ENCODE data around the gene STK39. TPM values are rescaled to one million over a fixed set of nuclear protein-coding genes. Genes with fewer than 3 reads are reported as not detected.
A peak's percentile ranks its signal among the peaks of the same experiment; 100 is the strongest.

STK39 gene
- total and polyA plus RNA-seq, 9 of the 15 experiments (the other 6 are each of a cell fraction or from before 2014, with no cell fraction given) = 0.19 to 0.76 (median 0.51) TPM

DNA sequence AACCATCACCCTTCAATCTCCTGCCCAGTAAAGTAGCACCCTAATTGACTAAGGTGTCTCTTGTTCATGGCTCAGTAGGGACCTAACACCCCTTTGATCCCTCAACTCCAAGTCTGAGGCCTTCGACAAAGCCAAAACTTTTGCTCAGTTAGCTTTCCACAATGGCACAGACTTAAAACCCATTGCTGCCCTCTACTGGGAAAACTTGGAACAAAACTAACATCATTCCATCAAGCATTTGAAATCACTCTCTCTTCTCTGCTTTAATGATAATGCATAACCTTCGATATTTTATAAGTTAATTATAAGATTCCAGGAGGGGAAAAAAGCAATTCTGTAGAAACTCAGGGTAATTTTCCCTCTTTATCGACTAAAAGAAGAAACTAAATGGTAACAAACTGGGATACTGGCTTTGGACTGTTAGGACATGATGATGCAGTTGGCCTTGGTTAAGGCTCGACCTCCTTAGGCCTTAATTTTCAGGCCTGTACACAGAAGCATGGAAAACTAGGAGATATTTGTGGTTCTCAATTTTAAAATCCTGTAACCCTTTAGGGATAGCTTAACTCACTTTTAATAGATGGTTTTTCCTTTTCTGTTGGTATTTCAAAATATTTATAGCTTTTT is 127.8 kb downstream of the STK39 start:
- intact Hi-C loops (cut with micrococcal nuclease) = loop anchor here (1.0 to 10.0 kb wide), 5 partner anchors 252 to 1580 kb away; partner anchors contain the start of gene B3GALT1
- Histone ChIP-seq H3K9me1 (ENCODE audit: control insufficient read depth, insufficient read depth, low read length) (no peaks in the 10 kb centered on the region), H3K4me3 (no peak overlapping the region), H3K79me2 (ENCODE audit: control insufficient read depth, insufficient read depth, low read length) (no peaks in the 10 kb centered on the region), H3K36me3 (ENCODE audit: control insufficient read depth, insufficient read depth, low read length) (no peaks in the 10 kb centered on the region), H3K9ac (ENCODE audit: insufficient read depth in 1 of 2, low read depth in 2 of 2, low read length in 2 of 2) (no peak overlapping the region), H2AFZ (ENCODE audit: low read depth, low read length) (no peak overlapping the region; the same call in 1 of the 2 replicates), H4K20me1 (replicated peaks; ENCODE audit: control insufficient read depth, insufficient read depth, low read length) (no peaks in the 10 kb centered on the region), H3K9me3 (replicated peaks; ENCODE audit: control insufficient read depth, insufficient read depth, low read depth, low read length) (no peaks in the 10 kb centered on the region), H3K27ac (ENCODE audit: extremely low read depth, low read depth, low read length) (no peak overlapping the region), H3K4me1 (replicated peaks in 1 of 2; ENCODE audit: control insufficient read depth in 2 of 2, insufficient read depth in 2 of 2, low read length in 2 of 2) (no peaks in the 10 kb centered on the region), H3K27me3 (ENCODE audit: control insufficient read depth in 2 of 2, insufficient read depth in 2 of 2, low read length in 2 of 2) (0 out of 5 replicates have a peak, but pooled peaks cover 0 to 3% of the 10 kb centered on the region in 2 experiments), H3K4me2 (ENCODE audit: insufficient read depth, low read length) (no peak overlapping the region)
- DNase-seq (ENCODE audit: extremely low read depth in 1 of 4, low spot score in 3 of 4) (peak; percentile 24 to 76 (median 48)), ATAC-seq (peak; percentile 84), FAIRE-seq (peak; percentile 91)
- in situ Hi-C loops (cut with MboI) = loop anchor here (10.0 kb wide), 2 partner anchors 915 to 1575 kb away; no protein-coding TSS in a partner anchor
- WGBS (ENCODE audit: insufficient coverage, low coverage, missing lambda C conversion rate) = 3% methylated on average over 4 of the region's 4 CpGs
- BruUV-seq (replicated peaks) = no TSS peak
- POLR2A ChIA-PET = interaction anchor here (1.2 kb wide), 1 partner anchor 179 kb away, joined by 4 read pairs; no protein-coding TSS in a partner anchor
- CTCF ChIA-PET (ENCODE audit: low intra/inter-chr PET ratio) = interaction anchor here (0.6 to 2.0 kb wide), 5 partner anchors 16 to 1581 kb away, joined by 4 to 12 read pairs (median 4); no protein-coding TSS in a partner anchor
- TF ChIP-seq HEY1 (CRISPR knock-in tag; IDR thresholded peaks at IDR 0.05; ENCODE audit: borderline replicate concordance) = no peak
- TF ChIP-seq BRCA1 (IDR thresholded peaks at IDR 0.05) = no peak
- no peak for TF ChIP-seq BRCA1 (CRISPR knock-in tag; IDR thresholded peaks at IDR 0.05)
- TF ChIP-seq PTTG1 (tag; IDR thresholded peaks at IDR 0.05; ENCODE audit: low read depth) = no peak
- TF ChIP-seq, protein P1, sequence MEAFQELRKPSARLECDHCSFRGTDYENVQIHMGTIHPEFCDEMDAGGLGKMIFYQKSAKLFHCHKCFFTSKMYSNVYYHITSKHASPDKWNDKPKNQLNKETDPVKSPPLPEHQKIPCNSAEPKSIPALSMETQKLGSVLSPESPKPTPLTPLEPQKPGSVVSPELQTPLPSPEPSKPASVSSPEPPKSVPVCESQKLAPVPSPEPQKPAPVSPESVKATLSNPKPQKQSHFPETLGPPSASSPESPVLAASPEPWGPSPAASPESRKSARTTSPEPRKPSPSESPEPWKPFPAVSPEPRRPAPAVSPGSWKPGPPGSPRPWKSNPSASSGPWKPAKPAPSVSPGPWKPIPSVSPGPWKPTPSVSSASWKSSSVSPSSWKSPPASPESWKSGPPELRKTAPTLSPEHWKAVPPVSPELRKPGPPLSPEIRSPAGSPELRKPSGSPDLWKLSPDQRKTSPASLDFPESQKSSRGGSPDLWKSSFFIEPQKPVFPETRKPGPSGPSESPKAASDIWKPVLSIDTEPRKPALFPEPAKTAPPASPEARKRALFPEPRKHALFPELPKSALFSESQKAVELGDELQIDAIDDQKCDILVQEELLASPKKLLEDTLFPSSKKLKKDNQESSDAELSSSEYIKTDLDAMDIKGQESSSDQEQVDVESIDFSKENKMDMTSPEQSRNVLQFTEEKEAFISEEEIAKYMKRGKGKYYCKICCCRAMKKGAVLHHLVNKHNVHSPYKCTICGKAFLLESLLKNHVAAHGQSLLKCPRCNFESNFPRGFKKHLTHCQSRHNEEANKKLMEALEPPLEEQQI (IDR thresholded peaks at IDR 0.05) = no peak
- no peak for TF ChIP-seq ZNF507 (tag; conservative IDR thresholded peaks at IDR 0.05)
- no peak for TF ChIP-seq GATAD2B (IDR thresholded peaks at IDR 0.05; ENCODE audit: borderline replicate concordance)
- TF ChIP-seq ARID2 (IDR thresholded peaks at IDR 0.05) = no peak
- TF ChIP-seq SIN3B (IDR thresholded peaks at IDR 0.05; ENCODE audit: low read depth) = no peak
- TF ChIP-seq, protein P2, sequence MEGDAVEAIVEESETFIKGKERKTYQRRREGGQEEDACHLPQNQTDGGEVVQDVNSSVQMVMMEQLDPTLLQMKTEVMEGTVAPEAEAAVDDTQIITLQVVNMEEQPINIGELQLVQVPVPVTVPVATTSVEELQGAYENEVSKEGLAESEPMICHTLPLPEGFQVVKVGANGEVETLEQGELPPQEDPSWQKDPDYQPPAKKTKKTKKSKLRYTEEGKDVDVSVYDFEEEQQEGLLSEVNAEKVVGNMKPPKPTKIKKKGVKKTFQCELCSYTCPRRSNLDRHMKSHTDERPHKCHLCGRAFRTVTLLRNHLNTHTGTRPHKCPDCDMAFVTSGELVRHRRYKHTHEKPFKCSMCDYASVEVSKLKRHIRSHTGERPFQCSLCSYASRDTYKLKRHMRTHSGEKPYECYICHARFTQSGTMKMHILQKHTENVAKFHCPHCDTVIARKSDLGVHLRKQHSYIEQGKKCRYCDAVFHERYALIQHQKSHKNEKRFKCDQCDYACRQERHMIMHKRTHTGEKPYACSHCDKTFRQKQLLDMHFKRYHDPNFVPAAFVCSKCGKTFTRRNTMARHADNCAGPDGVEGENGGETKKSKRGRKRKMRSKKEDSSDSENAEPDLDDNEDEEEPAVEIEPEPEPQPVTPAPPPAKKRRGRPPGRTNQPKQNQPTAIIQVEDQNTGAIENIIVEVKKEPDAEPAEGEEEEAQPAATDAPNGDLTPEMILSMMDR (IDR thresholded peaks at IDR 0.05 in 2 of 3, conservative IDR thresholded peaks at IDR 0.05 in 1 of 3; ENCODE audit: insufficient read depth in 2 of 3, low read depth in 1 of 3, low read length in 3 of 3) = peak; percentile 52 to 75 (median 60); a peak in 4 of 6 replicates
- TF ChIP-seq ZNF224 (CRISPR knock-in tag; IDR thresholded peaks at IDR 0.05) = no peak
- TF ChIP-seq CBX1 (IDR thresholded peaks at IDR 0.05; ENCODE audit: low read depth) = no peak
- TF ChIP-seq CREB3 (tag; conservative IDR thresholded peaks at IDR 0.05; ENCODE audit: low read depth) = no peak
- TF ChIP-seq ZNF140 (CRISPR knock-in tag; IDR thresholded peaks at IDR 0.05) = no peak
- TF ChIP-seq CHD1 (IDR thresholded peaks at IDR 0.05; ENCODE audit: low read length) = no peak
- peak; percentile 75 to 81 for TF ChIP-seq RAD21 (CRISPR knock-in tag; conservative IDR thresholded peaks at IDR 0.05 in 1 of 2, IDR thresholded peaks at IDR 0.05 in 1 of 2)
- TF ChIP-seq KLF16 (IDR thresholded peaks at IDR 0.05) = no peak
- no peak for TF ChIP-seq PCBP1 (IDR thresholded peaks at IDR 0.05; ENCODE audit: low read depth, low read length, poor library complexity, severe bottlenecking)

Data from K562 (cell line).